Neural cell (in vitro differentiated cells): ENCODE measurements around the gene TMCC1. TPM values are rescaled to one million over a fixed set of nuclear protein-coding genes. Genes with fewer than 3 reads are reported as not detected.

Source experiments
- H2AFZ ChIP-seq: fragments of 200-600, 300-800 bp; sonication (generic), shearing (Covaris generic); 2 replicates; pipeline ENCODE4 v1.6.0; 2014; ENCODE audit warnings: low read depth, mild to moderate bottlenecking, antibody characterized with exemption, low read length, moderate library complexity
- H3F3A ChIP-seq: fragments of 200-600 bp; shearing (Covaris generic); 2 replicates; pipeline ENCODE4 v1.6.1; 2016; ENCODE audit warnings: mild to moderate bottlenecking, moderate library complexity, mixed read lengths, antibody characterized with exemption, low read length; ENCODE audit not compliant: insufficient read depth, poor library complexity, severe bottlenecking
- H3K27ac ChIP-seq: fragments of 200-600, 300-800 bp; sonication (generic), shearing (Covaris generic); 2 replicates; pipeline ENCODE4 v1.5.1; 2014; ENCODE audit warnings: mild to moderate bottlenecking, low read length, moderate library complexity
- H3K27me3 ChIP-seq: fragments of 300-800, 200-600 bp; sonication (generic), shearing (Covaris generic); 2 replicates; pipeline ENCODE4 v1.6.0; 2014; ENCODE audit warnings: mild to moderate bottlenecking, low read depth, low read length, moderate library complexity; ENCODE audit not compliant: insufficient read depth
- H3K36me3 ChIP-seq: fragments of 300-800, 200-600 bp; sonication (generic), shearing (Covaris generic); 2 replicates; pipeline ENCODE4 v1.5.1; 2014; ENCODE audit warnings: mild to moderate bottlenecking, antibody characterized with exemption, low read length, moderate library complexity; ENCODE audit not compliant: insufficient read depth
- H3K4me2 ChIP-seq: fragments of 300-800, 200-600 bp; sonication (generic), shearing (Covaris generic); 2 replicates; pipeline ENCODE4 v1.6.0; 2014; ENCODE audit warnings: mild to moderate bottlenecking, low read length
- H3K4me3 ChIP-seq: fragments of 300-800, 200-600 bp; sonication (generic), shearing (Covaris generic); 2 replicates; pipeline ENCODE4 v1.5.1; 2014; ENCODE audit warnings: mild to moderate bottlenecking, low read length, moderate library complexity
- H3K79me2 ChIP-seq: fragments of 200-600 bp; shearing (Covaris generic); replicated peaks from 2 replicates; pipeline ENCODE4 v1.6.0; 2014; ENCODE audit warnings: mild to moderate bottlenecking, low read length, moderate library complexity; ENCODE audit not compliant: insufficient read depth
- H3K9ac ChIP-seq: fragments of 300-800, 200-600 bp; sonication (generic), shearing (Covaris generic); 2 replicates; pipeline ENCODE4 v1.6.1; 2016; ENCODE audit warnings: mild to moderate bottlenecking, low read length, mixed read lengths
- H3K9me2 ChIP-seq: fragments of 200-600 bp; shearing (Covaris generic); 2 replicates; pipeline ENCODE4 v1.6.1; 2016; ENCODE audit warnings: mild to moderate bottlenecking, low read length, mixed read lengths; ENCODE audit not compliant: insufficient read depth
- H3K9me3 ChIP-seq: fragments of 200-600, 300-800 bp; sonication (generic), shearing (Covaris generic); 2 replicates; pipeline ENCODE4 v1.6.1; 2016; ENCODE audit warnings: mild to moderate bottlenecking, mixed run types, low read length, moderate library complexity, mixed read lengths
- H4K20me1 ChIP-seq: fragments of 200-600 bp; shearing (Covaris generic); 2 replicates; pipeline ENCODE4 v1.6.1; 2016; ENCODE audit warnings: mild to moderate bottlenecking, mixed run types; ENCODE audit not compliant: insufficient read depth
- CTCF ChIP-seq: fragments of 450-650 bp; IDR thresholded peaks from 2 replicates; pipeline ENCODE4 v1.5.1; 2014; ENCODE audit warnings: antibody characterized with exemption, mild to moderate bottlenecking, moderate library complexity; ENCODE audit not compliant: poor library complexity, severe bottlenecking
- EP300 ChIP-seq: fragments of 450-650 bp; conservative IDR thresholded peaks from 2 replicates; pipeline ENCODE4 v1.6.1; 2014; ENCODE audit warnings: antibody characterized with exemption, mild to moderate bottlenecking, moderate library complexity; ENCODE audit not compliant: poor library complexity, severe bottlenecking
- EZH2 ChIP-seq: fragments of 200-600, 300-800 bp; shearing (Covaris generic), sonication (generic); IDR thresholded peaks from 2 replicates; pipeline ENCODE4 v1.6.1; 2014; ENCODE audit warnings: antibody characterized with exemption, low read length, borderline replicate concordance, mild to moderate bottlenecking; ENCODE audit not compliant: insufficient read depth, poor library complexity, severe bottlenecking
- MXI1 ChIP-seq: fragments of 450-650 bp; conservative IDR thresholded peaks from 2 replicates; pipeline ENCODE4 v1.6.1; 2014; ENCODE audit warnings: antibody characterized with exemption, mild to moderate bottlenecking; ENCODE audit not compliant: poor library complexity, severe bottlenecking
- POLR2AphosphoS5 ChIP-seq: IDR thresholded peaks from 2 replicates; pipeline ENCODE4 v1.6.1; 2012
- RAD21 ChIP-seq: fragments of 450-650 bp; conservative IDR thresholded peaks from 2 replicates; pipeline ENCODE4 v1.6.1; 2014; ENCODE audit warnings: antibody characterized with exemption, mild to moderate bottlenecking, moderate library complexity
- REST ChIP-seq: IDR thresholded peaks from 2 replicates; pipeline ENCODE4 v1.6.1; 2012; ENCODE audit warnings: borderline replicate concordance
- SMC3 ChIP-seq: fragments of 450-650 bp; conservative IDR thresholded peaks from 2 replicates; pipeline ENCODE4 v1.6.1; 2014; ENCODE audit warnings: antibody characterized with exemption, mild to moderate bottlenecking, moderate library complexity; ENCODE audit not compliant: poor library complexity
- TAF1 ChIP-seq: IDR thresholded peaks from 2 replicates; pipeline ENCODE4 v1.6.1; 2012; ENCODE audit warnings: low read depth
- polyA plus RNA-seq: library from polyadenylated mRNA; depleted of rRNA; stranded (reverse); fragments of >200 nt; gene quantifications from 2 replicates; pipeline ENCODE4 v1.2.3, GENCODE V29; 2014

TMCC1 gene
- polyA plus RNA-seq, 1 donor from 2014 or later, result 25.0 TPM

DNA sequence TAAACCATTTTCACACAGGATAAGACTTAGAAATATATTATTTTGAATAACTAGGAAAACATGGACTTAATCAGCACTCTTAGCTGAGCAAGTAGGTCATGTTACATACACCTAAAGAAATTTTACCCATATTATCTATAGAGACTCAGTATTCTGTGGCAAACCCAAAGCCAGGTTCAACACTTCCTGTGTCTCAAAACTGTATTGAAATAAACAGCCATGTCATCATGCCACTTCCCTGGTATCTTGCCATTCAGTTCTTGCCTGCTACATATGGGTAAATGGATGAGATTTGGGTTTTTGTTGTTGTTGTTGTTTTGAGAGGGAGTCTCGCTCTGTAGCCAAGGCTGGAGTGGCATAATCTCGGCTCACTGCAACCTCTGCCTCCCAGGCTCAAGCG lies 145.5 kb downstream of the TMCC1 start:
- Histone ChIP-seq H3K27me3 (no peaks in the 10 kb centered on the region), H3K27ac (no peak overlapping the region), H3K9me3 (no peaks in the 10 kb centered on the region), H3K9ac (no peak overlapping the region), H3K9me2 (no peaks in the 10 kb centered on the region), H3K79me2 (peaks cover 12% of the 10 kb centered on the region), H3K36me3 (no peaks in the 10 kb centered on the region), H4K20me1 (peaks cover 4% of the 10 kb centered on the region), H2AFZ (no peak overlapping the region), H3F3A (no peaks in the 10 kb centered on the region), H3K4me2 (no peak overlapping the region), H3K4me3 (no peak overlapping the region)
- TF ChIP-seq EP300 (no peak), MXI1 (no peak), RAD21 (no peak), TAF1 (no peak), POLR2AphosphoS5 (no peak), SMC3 (no peak), EZH2 (no peak), CTCF (no peak), REST (no peak)

- TF ChIP-seq EP300 (no peak), RAD21 (no peak), MXI1 (no peak), TAF1 (no peak), EZH2 (no peak), SMC3 (no peak), CTCF (no peak), REST (no peak), POLR2AphosphoS5 (no peak)
- Histone ChIP-seq H2AFZ (no peak overlapping the region), H3K4me3 (no peak overlapping the region), H3F3A (no peaks in the 10 kb centered on the region), H3K9ac (no peak overlapping the region), H3K9me2 (no peaks in the 10 kb centered on the region), H4K20me1 (peaks cover 4% of the 10 kb centered on the region), H3K4me2 (no peak overlapping the region), H3K79me2 (peaks cover 10% of the 10 kb centered on the region), H3K27me3 (no peaks in the 10 kb centered on the region), H3K27ac (no peak overlapping the region), H3K36me3 (no peaks in the 10 kb centered on the region), H3K9me3 (no peaks in the 10 kb centered on the region)
These were observed 146.4 kb downstream of the TMCC1 start for GRCh38 chr3:129747136-129747535.
